Hepatocyte (in vitro differentiated cells): ENCODE data around the gene PRRC2A.

Experiments used
- CTCF ChIP-seq: fragments of 200-600 bp; sonication (generic); IDR thresholded peaks from 2 replicates; pipeline ENCODE4 v1.5.1; 2016; ENCODE audit warnings: antibody characterized with exemption, mild to moderate bottlenecking; ENCODE audit not compliant: poor library complexity
- EZH2 ChIP-seq: fragments of 200-600 bp; sonication (generic); IDR thresholded peaks from 2 replicates; pipeline ENCODE4 v1.6.1; 2016; ENCODE audit warnings: antibody characterized with exemption, mild to moderate bottlenecking, borderline replicate concordance
- EZH2phosphoT487 ChIP-seq: fragments of 200-600 bp; sonication (generic); IDR thresholded peaks from one replicate; pipeline ENCODE4 v1.6.1; 2018; ENCODE audit warnings: antibody characterized with exemption, mild to moderate bottlenecking, low read depth, moderate library complexity; ENCODE audit not compliant: unreplicated experiment, severe bottlenecking

DNA sequence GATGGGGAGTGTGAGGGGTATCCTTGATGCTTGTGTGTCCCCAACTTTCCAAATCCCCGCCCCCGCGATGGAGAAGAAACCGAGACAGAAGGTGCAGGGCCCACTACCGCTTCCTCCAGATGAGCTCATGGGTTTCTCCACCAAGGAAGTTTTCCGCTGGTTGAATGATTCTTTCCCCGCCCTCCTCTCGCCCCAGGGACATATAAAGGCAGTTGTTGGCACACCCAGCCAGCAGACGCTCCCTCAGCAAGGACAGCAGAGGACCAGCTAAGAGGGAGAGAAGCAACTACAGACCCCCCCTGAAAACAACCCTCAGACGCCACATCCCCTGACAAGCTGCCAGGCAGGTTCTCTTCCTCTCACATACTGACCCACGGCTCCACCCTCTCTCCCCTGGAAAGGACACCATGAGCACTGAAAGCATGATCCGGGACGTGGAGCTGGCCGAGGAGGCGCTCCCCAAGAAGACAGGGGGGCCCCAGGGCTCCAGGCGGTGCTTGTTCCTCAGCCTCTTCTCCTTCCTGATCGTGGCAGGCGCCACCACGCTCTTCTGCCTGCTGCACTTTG, 45.1 kb upstream of the PRRC2A start, which contains the start of gene TNF:
- TF ChIP-seq CTCF (no peak), EZH2phosphoT487 (no peak), EZH2 (no peak)
